Fibroblast of mammary gland (primary cell): ENCODE results near the gene TCAP.

Experiments
- DNase-seq: peaks from one replicate; pipeline ENCODE4 v3.0.0-alpha.2; 2010; ENCODE audit warnings: low read depth
- H3K4me3 ChIP-seq: 2 replicates; pipeline ENCODE4 v1.5.1; 2011; ENCODE audit warnings: low read depth, mild to moderate bottlenecking, low read length, moderate library complexity; ENCODE audit not compliant: control insufficient read depth
- CTCF ChIP-seq: conservative IDR thresholded peaks from 2 replicates; pipeline ENCODE4 v1.5.1; 2011; ENCODE audit warnings: low read depth, low read length, inconsistent platforms; ENCODE audit not compliant: control insufficient read depth, insufficient read depth

The TCAP gene

GRCh38 chr17:39673335-39674081, 8.4 kb downstream of the TCAP start:
- TF ChIP-seq CTCF: no peak
- no peak overlapping the region for H3K4me3 ChIP-seq
- DNase-seq: no peak

DNA sequence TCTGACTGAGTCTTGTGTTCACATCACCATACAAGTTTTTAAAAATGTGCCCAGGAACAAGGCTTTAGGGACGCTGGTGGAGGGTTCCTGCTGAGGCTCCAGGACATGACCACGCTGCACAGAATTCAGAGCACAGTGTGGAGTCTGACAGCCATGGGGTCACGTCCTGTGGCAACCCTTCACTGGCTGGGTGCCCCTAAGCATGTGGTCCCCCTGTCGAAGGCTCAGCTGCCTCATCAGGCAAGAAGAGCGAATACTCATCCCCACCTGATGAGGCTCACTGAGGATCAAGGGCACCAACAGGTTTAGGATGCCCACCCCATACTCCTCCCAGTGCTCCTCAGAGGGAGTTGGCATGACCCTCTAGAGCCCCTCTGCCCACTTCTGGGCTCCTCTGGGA, 9.0 kb downstream of the TCAP start:
- TF ChIP-seq CTCF: no peak
- H3K4me3 ChIP-seq: no peak overlapping the region
- DNase-seq: no peak

GRCh38 chr17:39674702-39675389, 9.7 kb downstream of the TCAP start:
- peak; percentile 34 for DNase-seq
- TF ChIP-seq CTCF: no peak
- H3K4me3 ChIP-seq: no peak overlapping the region

GRCh38 chr17:39675390-39676082, 10.4 kb downstream of the TCAP start:
- DNase-seq: no peak
- TF ChIP-seq CTCF: no peak
- H3K4me3 ChIP-seq: no peak overlapping the region

DNA sequence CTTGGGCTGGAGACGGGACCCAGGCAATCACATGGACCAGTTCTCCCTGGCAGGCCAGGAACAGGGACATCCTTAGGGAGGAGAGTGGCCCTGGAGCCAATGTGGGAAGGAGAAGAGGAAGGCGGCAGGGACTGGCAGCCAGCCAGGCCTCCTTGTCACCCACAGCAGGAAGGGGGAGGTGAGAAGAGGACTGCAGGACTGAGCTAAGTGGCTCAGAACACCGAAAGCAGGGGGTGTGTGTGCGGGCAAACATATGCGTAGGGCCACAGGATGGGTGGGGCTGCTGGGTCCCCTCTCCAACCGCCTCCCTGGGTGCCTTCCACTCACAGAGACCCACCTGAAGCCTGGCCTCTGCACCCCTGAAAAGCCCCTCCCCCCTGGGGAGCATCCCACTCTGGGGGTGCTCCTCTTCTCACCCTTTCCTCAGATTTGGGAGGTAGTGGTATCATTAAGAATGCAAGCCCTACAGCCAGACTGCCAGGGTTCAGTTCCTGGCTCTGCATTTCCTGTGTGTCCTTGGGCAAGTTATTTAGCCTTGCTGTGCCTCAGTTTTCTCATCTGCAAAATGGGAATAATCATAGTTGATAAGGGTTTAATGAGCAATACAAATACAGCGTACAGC, 11.2 kb downstream of the TCAP start:
- no peak for DNase-seq
- TF ChIP-seq CTCF: no peak
- H3K4me3 ChIP-seq: no peak overlapping the region

DNA sequence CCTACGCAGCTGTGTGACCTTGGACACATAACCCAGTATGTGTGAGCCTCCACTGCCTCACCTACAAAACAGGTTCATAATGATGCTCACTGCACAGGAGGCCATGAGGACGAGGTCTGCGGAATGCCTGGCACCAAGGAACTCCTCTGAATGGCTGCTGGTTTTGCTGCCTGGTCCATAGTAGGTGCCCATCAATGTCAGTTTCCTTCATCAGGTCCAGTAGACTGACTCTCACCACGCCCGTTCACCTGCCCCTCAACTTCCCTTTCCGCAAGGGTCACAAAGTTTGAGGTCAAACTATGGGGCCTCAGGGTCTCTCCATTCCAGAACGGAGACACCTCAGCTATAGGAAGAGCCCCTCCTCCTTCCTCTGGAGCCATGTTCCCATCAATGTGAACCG, 11.9 kb downstream of the TCAP start:
- no peak for DNase-seq
- no peak for TF ChIP-seq CTCF
- H3K4me3 ChIP-seq: no peak overlapping the region
